Measurements from ENCODE around the gene KCNJ6. TPM values are rescaled to one million over a fixed set of nuclear protein-coding genes. Genes with fewer than 3 reads are reported as not detected.

The KCNJ6 gene
- total RNA-seq, 1 experiment from 2014 or later, result not detected

DNA sequence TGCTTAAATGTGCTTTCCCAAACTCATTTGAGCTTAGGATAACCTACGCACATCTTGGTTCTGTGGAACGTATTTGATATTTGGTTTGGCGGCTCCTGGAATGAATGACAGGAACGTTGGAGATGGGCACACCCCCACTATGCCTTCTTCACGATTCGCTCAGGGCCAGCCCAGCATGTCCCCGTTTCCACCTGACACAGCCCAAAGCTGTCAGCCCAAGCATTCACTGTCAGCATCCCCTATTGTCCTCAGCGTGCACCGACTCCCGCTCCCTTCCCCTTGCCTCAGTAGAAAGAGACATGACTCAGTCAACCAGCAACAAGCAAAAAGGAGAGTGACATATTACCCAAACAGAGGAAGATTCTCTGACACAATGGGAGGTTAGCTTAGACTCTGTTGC lies 181.4 kb downstream of the KCNJ6 start:
- intact Hi-C loops (cut with micrococcal nuclease; ENCODE audit: unreplicated experiment), result no loop called here
- CTCF ChIA-PET, result no interaction called here
- no TSS peak for BruUV-seq (replicated peaks)
- DNase-seq (ENCODE audit: low spot score), result no peak
- Histone ChIP-seq H3K27me3 (replicated peaks; ENCODE audit: insufficient read depth, low read depth, low read length, poor library complexity) (peaks cover 99% of the 10 kb centered on the region), H3K9me3 (ENCODE audit: low read depth, low read length, poor library complexity, severe bottlenecking) (no peaks in the 10 kb centered on the region), H3K27ac (ENCODE audit: low read depth, low read length, poor library complexity, severe bottlenecking) (no peak overlapping the region), H3K4me3 (ENCODE audit: low read depth, low read length, poor library complexity, severe bottlenecking) (no peak overlapping the region), H3K4me1 (ENCODE audit: insufficient read depth, low read length, poor library complexity, severe bottlenecking) (no peaks in the 10 kb centered on the region), H3K36me3 (ENCODE audit: insufficient read depth, low read length, poor library complexity, severe bottlenecking) (no peaks in the 10 kb centered on the region)
- no peak for TF ChIP-seq EZH2 (IDR thresholded peaks at IDR 0.05; ENCODE audit: borderline replicate concordance, low read depth, low read length, poor library complexity, severe bottlenecking)
- TF ChIP-seq, protein P1, sequence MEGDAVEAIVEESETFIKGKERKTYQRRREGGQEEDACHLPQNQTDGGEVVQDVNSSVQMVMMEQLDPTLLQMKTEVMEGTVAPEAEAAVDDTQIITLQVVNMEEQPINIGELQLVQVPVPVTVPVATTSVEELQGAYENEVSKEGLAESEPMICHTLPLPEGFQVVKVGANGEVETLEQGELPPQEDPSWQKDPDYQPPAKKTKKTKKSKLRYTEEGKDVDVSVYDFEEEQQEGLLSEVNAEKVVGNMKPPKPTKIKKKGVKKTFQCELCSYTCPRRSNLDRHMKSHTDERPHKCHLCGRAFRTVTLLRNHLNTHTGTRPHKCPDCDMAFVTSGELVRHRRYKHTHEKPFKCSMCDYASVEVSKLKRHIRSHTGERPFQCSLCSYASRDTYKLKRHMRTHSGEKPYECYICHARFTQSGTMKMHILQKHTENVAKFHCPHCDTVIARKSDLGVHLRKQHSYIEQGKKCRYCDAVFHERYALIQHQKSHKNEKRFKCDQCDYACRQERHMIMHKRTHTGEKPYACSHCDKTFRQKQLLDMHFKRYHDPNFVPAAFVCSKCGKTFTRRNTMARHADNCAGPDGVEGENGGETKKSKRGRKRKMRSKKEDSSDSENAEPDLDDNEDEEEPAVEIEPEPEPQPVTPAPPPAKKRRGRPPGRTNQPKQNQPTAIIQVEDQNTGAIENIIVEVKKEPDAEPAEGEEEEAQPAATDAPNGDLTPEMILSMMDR (conservative IDR thresholded peaks at IDR 0.05; ENCODE audit: low read depth, low read length), result no peak
- POLR2A ChIA-PET (ENCODE audit: low non-redundant PET), result no interaction called here

DNA sequence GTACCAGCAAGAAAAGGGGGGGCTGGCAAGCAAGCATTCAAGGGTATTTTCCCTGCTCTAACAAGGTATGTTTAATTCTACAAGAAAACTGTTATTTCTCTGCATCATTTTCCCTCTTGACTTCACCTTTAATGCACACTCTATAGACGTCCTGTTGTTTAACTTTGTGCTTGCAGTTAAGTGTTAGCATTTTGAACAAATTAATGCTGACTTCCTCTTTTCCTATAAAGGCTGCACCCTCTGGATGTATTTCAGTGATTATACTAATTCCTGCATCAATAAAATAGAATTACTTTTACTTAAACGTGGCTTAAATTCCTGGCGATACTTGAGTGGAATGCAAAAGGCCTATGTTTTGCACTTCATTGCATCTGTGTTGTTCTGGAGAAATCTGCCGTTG lies 183.3 kb downstream of the KCNJ6 start:
- H3K4me1 ChIP-seq (ENCODE audit: insufficient read depth, low read length, poor library complexity, severe bottlenecking), result no peaks in the 10 kb centered on the region
- POLR2A ChIA-PET (ENCODE audit: low non-redundant PET), result no interaction called here
- no peak overlapping the region for H3K4me3 ChIP-seq (ENCODE audit: low read depth, low read length, poor library complexity, severe bottlenecking)
- DNase-seq (ENCODE audit: low spot score), result no peak
- CTCF ChIA-PET, result no interaction called here
- no peak for TF ChIP-seq EZH2 (IDR thresholded peaks at IDR 0.05; ENCODE audit: borderline replicate concordance, low read depth, low read length, poor library complexity, severe bottlenecking)
- TF ChIP-seq, protein P1 (conservative IDR thresholded peaks at IDR 0.05; ENCODE audit: low read depth, low read length), result no peak
- H3K27ac ChIP-seq (ENCODE audit: low read depth, low read length, poor library complexity, severe bottlenecking), result no peak overlapping the region
- no peaks in the 10 kb centered on the region for H3K9me3 ChIP-seq (ENCODE audit: low read depth, low read length, poor library complexity, severe bottlenecking)
- peaks cover 96% of the 10 kb centered on the region for H3K27me3 ChIP-seq (replicated peaks; ENCODE audit: insufficient read depth, low read depth, low read length, poor library complexity)
- no TSS peak for BruUV-seq (replicated peaks)
- no peaks in the 10 kb centered on the region for H3K36me3 ChIP-seq (ENCODE audit: insufficient read depth, low read length, poor library complexity, severe bottlenecking)
- intact Hi-C loops (cut with micrococcal nuclease; ENCODE audit: unreplicated experiment), result no loop called here

DNA sequence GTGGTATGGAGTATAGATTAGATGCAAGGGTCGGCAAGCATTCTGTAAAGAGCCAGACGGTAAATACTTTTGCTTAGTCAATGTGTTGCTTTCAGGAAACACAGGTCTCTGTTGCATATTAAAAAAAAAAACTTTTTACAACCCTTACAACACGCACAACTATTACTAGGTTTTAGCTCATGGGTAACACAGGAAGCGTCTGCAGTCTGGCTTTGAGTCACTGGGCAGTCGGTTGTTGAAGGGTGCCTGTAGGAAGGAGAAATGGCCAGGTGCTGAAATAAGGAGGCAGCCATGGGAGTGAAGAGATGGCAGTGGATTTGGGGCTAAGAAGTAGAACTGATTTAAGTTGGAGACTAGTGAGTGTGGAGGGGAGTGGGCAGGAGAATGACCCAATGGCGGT lies 192.1 kb downstream of the KCNJ6 start:
- no peak for DNase-seq (ENCODE audit: low spot score)
- no TSS peak for BruUV-seq (replicated peaks)
- ChIA-PET POLR2A (ENCODE audit: low non-redundant PET) (no interaction called here), CTCF (no interaction called here)
- Histone ChIP-seq H3K27me3 (replicated peaks; ENCODE audit: insufficient read depth, low read depth, low read length, poor library complexity) (peaks cover 42% of the 10 kb centered on the region), H3K9me3 (ENCODE audit: low read depth, low read length, poor library complexity, severe bottlenecking) (no peaks in the 10 kb centered on the region), H3K4me3 (ENCODE audit: low read depth, low read length, poor library complexity, severe bottlenecking) (no peak overlapping the region), H3K27ac (ENCODE audit: low read depth, low read length, poor library complexity, severe bottlenecking) (no peak overlapping the region), H3K4me1 (ENCODE audit: insufficient read depth, low read length, poor library complexity, severe bottlenecking) (no peaks in the 10 kb centered on the region), H3K36me3 (ENCODE audit: insufficient read depth, low read length, poor library complexity, severe bottlenecking) (no peaks in the 10 kb centered on the region)
- no peak for TF ChIP-seq EZH2 (IDR thresholded peaks at IDR 0.05; ENCODE audit: borderline replicate concordance, low read depth, low read length, poor library complexity, severe bottlenecking)
- TF ChIP-seq, protein P1 (conservative IDR thresholded peaks at IDR 0.05; ENCODE audit: low read depth, low read length), result no peak
- intact Hi-C loops (cut with micrococcal nuclease; ENCODE audit: unreplicated experiment), result no loop called here

Data from A673 (cell line).